Measurements from ENCODE around the gene SPATA9. TPM values are rescaled to one million over a fixed set of nuclear protein-coding genes. Genes with fewer than 3 reads are reported as not detected.

The SPATA9 gene
- total RNA-seq, 1 experiment from 2014 or later: 0.55 TPM

- H3F3A ChIP-seq (ENCODE audit: insufficient read depth, low read depth): peaks cover 29% of the 10 kb centered on the region
- no peak overlapping the region for H3K27ac ChIP-seq
- no peak for TF ChIP-seq EZH2 (IDR thresholded peaks at IDR 0.05; ENCODE audit: low read depth)
- TF ChIP-seq CTCF (conservative IDR thresholded peaks at IDR 0.05): no peak
- no TSS peak for BruUV-seq (replicated peaks)
- H3K36me3 ChIP-seq (ENCODE audit: low read depth): no peaks in the 10 kb centered on the region
- ChIA-PET POLR2A (ENCODE audit: unreplicated experiment) (interaction anchor here (0.7 kb wide), 1 partner anchor 9 kb away, joined by 3 read pairs; no protein-coding TSS in a partner anchor), CTCF (no interaction called here)
- no peaks in the 10 kb centered on the region for H3K27me3 ChIP-seq (ENCODE audit: insufficient read depth, low read depth)
- no peak overlapping the region for H3K4me3 ChIP-seq
- H3K79me2 ChIP-seq (ENCODE audit: low read depth): no peaks in the 10 kb centered on the region
- H2AFZ ChIP-seq: no peak overlapping the region
- H3K9me2 ChIP-seq (ENCODE audit: insufficient read depth): 0 out of 2 replicates have a peak, but pooled peaks cover 5% of the 10 kb centered on the region
- H3K9me3 ChIP-seq (ENCODE audit: insufficient read depth, low read depth): no peaks in the 10 kb centered on the region
- H4K20me1 ChIP-seq (ENCODE audit: insufficient read depth): no peaks in the 10 kb centered on the region
- no peak overlapping the region for H3K4me2 ChIP-seq
- intact Hi-C loops (cut with micrococcal nuclease; ENCODE audit: unreplicated experiment): loop anchor here (5.0 to 10.0 kb wide), 3 partner anchors 82 to 1527 kb away; partner anchors contain the start of genes ELL2 and RHOBTB3
- peaks cover 16% of the 10 kb centered on the region for H3K4me1 ChIP-seq (replicated peaks; ENCODE audit: insufficient read depth)
- no peak for DNase-seq
Measured at GRCh38 chr5:95649842-95650620, 32.8 kb downstream of the SPATA9 start.

GRCh38 chr5:95649274-95649673 is 33.5 kb downstream of the SPATA9 start:
- H3K4me1 ChIP-seq (replicated peaks; ENCODE audit: insufficient read depth): peaks cover 16% of the 10 kb centered on the region
- H3K27me3 ChIP-seq (ENCODE audit: insufficient read depth, low read depth): no peaks in the 10 kb centered on the region
- H3K36me3 ChIP-seq (ENCODE audit: low read depth): no peaks in the 10 kb centered on the region
- no peak overlapping the region for H2AFZ ChIP-seq
- H4K20me1 ChIP-seq (ENCODE audit: insufficient read depth): no peaks in the 10 kb centered on the region
- intact Hi-C loops (cut with micrococcal nuclease; ENCODE audit: unreplicated experiment): loop anchor here (5.0 to 10.0 kb wide), 3 partner anchors 83 to 1528 kb away; partner anchors contain the start of genes ELL2 and RHOBTB3
- no peaks in the 10 kb centered on the region for H3K9me3 ChIP-seq (ENCODE audit: insufficient read depth, low read depth)
- DNase-seq: no peak
- H3K27ac ChIP-seq: no peak overlapping the region
- H3F3A ChIP-seq (ENCODE audit: insufficient read depth, low read depth): peaks cover 29% of the 10 kb centered on the region
- no peaks in the 10 kb centered on the region for H3K79me2 ChIP-seq (ENCODE audit: low read depth)
- POLR2A ChIA-PET (ENCODE audit: unreplicated experiment): no interaction called here
- CTCF ChIA-PET: interaction anchor here (0.7 kb wide), 1 partner anchor 56 kb away, joined by 3 read pairs; no protein-coding TSS in a partner anchor
- 0 out of 2 replicates have a peak, but pooled peaks cover 5% of the 10 kb centered on the region for H3K9me2 ChIP-seq (ENCODE audit: insufficient read depth)
- BruUV-seq (replicated peaks): no TSS peak
- H3K4me3 ChIP-seq: no peak overlapping the region
- no peak overlapping the region for H3K4me2 ChIP-seq
- no peak for TF ChIP-seq EZH2 (IDR thresholded peaks at IDR 0.05; ENCODE audit: low read depth)
- no peak for TF ChIP-seq CTCF (conservative IDR thresholded peaks at IDR 0.05)

GRCh38 chr5:95647886-95648860 is 34.6 kb downstream of the SPATA9 start:
- BruUV-seq (replicated peaks): no TSS peak
- ChIA-PET POLR2A (ENCODE audit: unreplicated experiment) (interaction anchor here (1.2 kb wide), 1 partner anchor 83 kb away, joined by 3 read pairs; the partner anchor contains the start of gene RHOBTB3), CTCF (interaction anchor here (0.6 to 1.0 kb wide), 3 partner anchors 57 to 1006 kb away, joined by 3 to 16 read pairs (median 6); no protein-coding TSS in a partner anchor)
- intact Hi-C loops (cut with micrococcal nuclease; ENCODE audit: unreplicated experiment): loop anchor here (2.0 to 10.0 kb wide), 5 partner anchors 65 to 1529 kb away; partner anchors contain the start of genes ARSK, ELL2, RHOBTB3 and SKIC3
- Histone ChIP-seq H2AFZ (peak overlapping the region; percentile 99), H3K9me3 (ENCODE audit: insufficient read depth, low read depth) (no peaks in the 10 kb centered on the region), H3F3A (ENCODE audit: insufficient read depth, low read depth) (peaks cover 29% of the 10 kb centered on the region), H3K36me3 (ENCODE audit: low read depth) (no peaks in the 10 kb centered on the region), H3K4me1 (replicated peaks; ENCODE audit: insufficient read depth) (peaks cover 16% of the 10 kb centered on the region), H4K20me1 (ENCODE audit: insufficient read depth) (no peaks in the 10 kb centered on the region), H3K4me2 (peak overlapping the region; percentile 99), H3K27me3 (ENCODE audit: insufficient read depth, low read depth) (no peaks in the 10 kb centered on the region), H3K79me2 (ENCODE audit: low read depth) (no peaks in the 10 kb centered on the region), H3K9me2 (ENCODE audit: insufficient read depth) (0 out of 2 replicates have a peak, but pooled peaks cover 5% of the 10 kb centered on the region), H3K4me3 (peak overlapping the region; percentile 89; the same call in 1 of the 2 replicates), H3K27ac (peak overlapping the region; percentile 75)
- TF ChIP-seq EZH2 (IDR thresholded peaks at IDR 0.05; ENCODE audit: low read depth) (no peak), CTCF (conservative IDR thresholded peaks at IDR 0.05) (no peak)
- DNase-seq: no peak

Measured in PC-9 (cell line).